Endothelial cell of umbilical vein (primary cell): ENCODE results near the gene PNKD. TPM values are rescaled to one million over a fixed set of nuclear protein-coding genes. Genes with fewer than 3 reads are reported as not detected.
A peak's percentile ranks its signal among the peaks of the same experiment; 100 is the strongest.

Source experiments
- BruUV-seq: library from RNA; stranded (reverse); fragments of 400-500 nt; replicated peaks from 2 replicates; lab custom pipeline; 2021; lab: Mats Ljungman, UMichigan
- CTCF ChIA-PET: fragments of 300-600, 350-600 bp; sonication (Branson Sonifier 250); formaldehyde crosslinking; loops from one replicate; lab custom pipeline; 2021; ENCODE audit warnings: antibody characterized with exemption, inconsistent platforms; lab: Charles Lee
- POLR2A ChIA-PET: fragments of 300-600, 350-600 bp; sonication (Branson Sonifier 250); formaldehyde crosslinking; loops from one replicate; lab custom pipeline; 2021; ENCODE audit warnings: antibody characterized with exemption, inconsistent platforms; lab: Charles Lee
- DNase-seq: peaks from one replicate; pipeline ENCODE4 v3.0.0-alpha.2; 2011; ENCODE audit warnings: low read depth, low spot score
- FAIRE-seq: peaks from 2 replicates; lab custom pipeline; 2011; peaks lifted over from hg19 to GRCh38; lab: Jason Lieb, UNC
- H2AFZ ChIP-seq: 2 replicates; pipeline ENCODE4 v1.6.0; 2012; ENCODE audit warnings: low read depth, low read length, control low read depth, inconsistent platforms
- H3K27ac ChIP-seq: 2 replicates; pipeline ENCODE4 v1.5.1; 2011; ENCODE audit warnings: low read depth, mild to moderate bottlenecking, control low read depth, low read length, moderate library complexity; ENCODE audit not compliant: insufficient read depth
- H3K27me3 ChIP-seq, 2 experiments: 2 replicates each; pipeline versions ENCODE4 v1.6.0 to v1.6.1; 2011; ENCODE audit warnings: low read length in 2 of 2, mixed read lengths in 1 of 2; ENCODE audit not compliant: control insufficient read depth in 2 of 2, insufficient read depth in 2 of 2
- H3K36me3 ChIP-seq, 2 experiments: 2 replicates in 1 of 2; 3 replicates in 1 of 2; pipeline ENCODE4 v1.5.1; 2011; ENCODE audit warnings: low read length in 2 of 2, mild to moderate bottlenecking in 1 of 2, moderate library complexity in 1 of 2; ENCODE audit not compliant: control insufficient read depth in 2 of 2, insufficient read depth in 2 of 2; ENCODE audit errors: extremely low read depth in 1 of 2
- H3K4me1 ChIP-seq: 3 replicates; pipeline ENCODE4 v1.5.1; 2011; ENCODE audit warnings: mild to moderate bottlenecking, low read length; ENCODE audit not compliant: control insufficient read depth, insufficient read depth; ENCODE audit errors: extremely low read depth
- H3K4me2 ChIP-seq: 2 replicates; pipeline ENCODE4 v1.6.1; 2011; ENCODE audit warnings: low read length, control low read depth, mixed read lengths; ENCODE audit not compliant: insufficient read depth
- H3K4me3 ChIP-seq, 3 experiments: fragments of 200-600 bp in 1 of 3; sonication (generic), shearing (Covaris generic) in 1 of 3; replicated peaks in 1 of 3; 2 replicates each; pipeline ENCODE4 v1.5.1; 2011 to 2016; ENCODE audit warnings: control low read depth in 3 of 3, low read length in 3 of 3, mild to moderate bottlenecking in 2 of 3, inconsistent platforms in 1 of 3, low read depth in 1 of 3, moderate library complexity in 1 of 3; ENCODE audit not compliant: insufficient read depth in 1 of 3
- H3K79me2 ChIP-seq: 2 replicates; pipeline ENCODE4 v1.6.0; 2012; ENCODE audit warnings: low read length, inconsistent platforms; ENCODE audit not compliant: control insufficient read depth, insufficient read depth
- H3K9ac ChIP-seq: replicated peaks from 2 replicates; pipeline ENCODE3; 2011; ENCODE audit warnings: low read length, control low read depth; ENCODE audit not compliant: insufficient read depth; ENCODE audit errors: extremely low read depth
- H3K9me1 ChIP-seq: replicated peaks from 3 replicates; pipeline ENCODE4 v1.6.0; 2011; ENCODE audit warnings: mild to moderate bottlenecking, low read length; ENCODE audit not compliant: control insufficient read depth, insufficient read depth; ENCODE audit errors: extremely low read depth
- H3K9me3 ChIP-seq: replicated peaks from 2 replicates; pipeline ENCODE4 v1.5.1; 2012; ENCODE audit warnings: low read length, inconsistent platforms; ENCODE audit not compliant: control insufficient read depth, insufficient read depth
- H4K20me1 ChIP-seq: replicated peaks from 2 replicates; pipeline ENCODE3; 2011; ENCODE audit warnings: mild to moderate bottlenecking, low read length; ENCODE audit not compliant: control insufficient read depth, insufficient read depth; ENCODE audit errors: extremely low read depth
- GATA2 ChIP-seq: IDR thresholded peaks from 2 replicates; pipeline ENCODE4 v1.7.0; 2011; ENCODE audit warnings: low read depth, mild to moderate bottlenecking, moderate library complexity, mixed read lengths, low read length; ENCODE audit not compliant: insufficient read length, insufficient read depth
- JUN ChIP-seq: IDR thresholded peaks from 2 replicates; pipeline ENCODE4 v1.6.1; 2011; ENCODE audit warnings: borderline replicate concordance, low read depth; ENCODE audit not compliant: insufficient read length, insufficient read depth
- MYC ChIP-seq: IDR thresholded peaks from one replicate; pipeline ENCODE4 v1.6.1; 2011; ENCODE audit warnings: mild to moderate bottlenecking, low read depth, low read length
- POLR2A ChIP-seq: IDR thresholded peaks from 2 replicates; pipeline ENCODE4 v1.6.1; 2012; ENCODE audit warnings: low read depth, mild to moderate bottlenecking, control low read depth, low read length
- POLR2AphosphoS5 ChIP-seq: IDR thresholded peaks from 2 replicates; pipeline ENCODE4 v1.6.1; 2012; ENCODE audit warnings: low read depth, mild to moderate bottlenecking, control low read depth, low read length, moderate library complexity; ENCODE audit not compliant: insufficient read depth
- dilution Hi-C: fragments of 300-500 bp; cut with MboI; formaldehyde crosslinking; loops from one replicate; pipeline ENCODE4 v1.15.0; 2019; ENCODE audit warnings: low sequenced_read_pairs; ENCODE audit not compliant: extremely low pct_ligation_motif_present
- intact Hi-C: fragments of 100-400 bp; cut with micrococcal nuclease; formaldehyde crosslinking; loops from one replicate; pipeline ENCODE4 v1.10.0; 2022
- polyA plus RNA-seq, 4 experiments: library from polyadenylated mRNA; depleted of rRNA in 3 of 4; stranded (reverse) in 3 of 4; unstranded in 1 of 4; fragments of >200 nt; gene quantifications; 2 replicates each; pipeline versions ENCODE4 v1.2.1 to v1.2.3, GENCODE V29; 2011 to 2012; ENCODE audit warnings: missing spikeins in 1 of 4
- total RNA-seq: library from RNA; stranded (reverse); gene quantifications from 2 replicates; pipeline ENCODE4 v1.2.3, GENCODE V29; 2021

PNKD gene
- total and polyA plus RNA-seq, 2 donors (not counting 3 experiments of a cell fraction or from before 2014, with no cell fraction given) = 56.1 to 88.3 TPM

GRCh38 chr2:218294430-218295022 is 24.2 kb downstream of the PNKD start:
- no TSS peak for BruUV-seq
- no peaks in the 10 kb centered on the region for H4K20me1 ChIP-seq
- no peak for TF ChIP-seq POLR2AphosphoS5
- H2AFZ ChIP-seq = no peak overlapping the region
- POLR2A ChIA-PET = no interaction called here
- H3K9me3 ChIP-seq = no peaks in the 10 kb centered on the region
- H3K27ac ChIP-seq = peak overlapping the region; percentile 94
- H3K36me3 ChIP-seq = no peaks in the 10 kb centered on the region
- H3K4me1 ChIP-seq = peaks cover 56% of the 10 kb centered on the region
- H3K9ac ChIP-seq = peak overlapping the region; percentile 39
- intact Hi-C loops (loop anchor here (1.0 kb wide), 1 partner anchor 29 kb away; no protein-coding TSS in a partner anchor), dilution Hi-C loops (no loop called here)
- H3K27me3 ChIP-seq = no peaks in the 10 kb centered on the region
- CTCF ChIA-PET = interaction anchor here (1.1 to 12.1 kb wide), 9 partner anchors 8 to 101 kb away, joined by 3 to 178 read pairs (median 6); partner anchors contain the start of genes AAMP, CATIP and PNKD
- peaks cover 28% of the 10 kb centered on the region for H3K79me2 ChIP-seq
- H3K9me1 ChIP-seq = no peaks in the 10 kb centered on the region
- H3K4me2 ChIP-seq = peak overlapping the region; percentile 50
- DNase-seq = no peak
- no peak overlapping the region for H3K4me3 ChIP-seq
- no peak for FAIRE-seq

GRCh38 chr2:218295029-218295428 is 24.7 kb downstream of the PNKD start:
- ChIA-PET CTCF (interaction anchor here (0.8 to 12.1 kb wide), 11 partner anchors 8 to 109 kb away, joined by 3 to 178 read pairs (median 4); partner anchors contain the start of genes AAMP, CATIP and PNKD), POLR2A (interaction anchor here (0.9 kb wide), 1 partner anchor 23 kb away, joined by 4 read pairs; no protein-coding TSS in a partner anchor)
- Histone ChIP-seq H3K9me3 (no peaks in the 10 kb centered on the region), H3K36me3 (no peaks in the 10 kb centered on the region), H3K4me1 (peaks cover 51% of the 10 kb centered on the region), H2AFZ (peak overlapping the region; percentile 63), H3K4me2 (peak overlapping the region; percentile 50), H3K79me2 (peaks cover 23% of the 10 kb centered on the region), H3K9ac (peak overlapping the region; percentile 51), H4K20me1 (no peaks in the 10 kb centered on the region), H3K27me3 (no peaks in the 10 kb centered on the region), H3K27ac (peak overlapping the region; percentile 94), H3K9me1 (no peaks in the 10 kb centered on the region), H3K4me3 (no peak overlapping the region)
- dilution Hi-C loops = no loop called here
- BruUV-seq = no TSS peak
- intact Hi-C loops = loop anchor here (1.0 kb wide), 1 partner anchor 28 kb away; no protein-coding TSS in a partner anchor
- FAIRE-seq (peak; percentile 92), DNase-seq (peak; percentile 90)
- TF ChIP-seq GATA2 = peak; percentile 68
- TF ChIP-seq POLR2AphosphoS5 = no peak
- TF ChIP-seq MYC = no peak
- TF ChIP-seq POLR2A = no peak
- TF ChIP-seq JUN = peak; percentile 8
